Measurements from ENCODE around the gene SKAP1. TPM values are rescaled to one million over a fixed set of nuclear protein-coding genes. Genes with fewer than 3 reads are reported as not detected.
A peak's percentile ranks its signal among the peaks of the same experiment; 100 is the strongest.

The SKAP1 gene
- 1 to 10 TPM in 3 of 4 donors, not detected in 1; 1.2 to 6.4 (median 4.9) TPM for total RNA-seq

DNA sequence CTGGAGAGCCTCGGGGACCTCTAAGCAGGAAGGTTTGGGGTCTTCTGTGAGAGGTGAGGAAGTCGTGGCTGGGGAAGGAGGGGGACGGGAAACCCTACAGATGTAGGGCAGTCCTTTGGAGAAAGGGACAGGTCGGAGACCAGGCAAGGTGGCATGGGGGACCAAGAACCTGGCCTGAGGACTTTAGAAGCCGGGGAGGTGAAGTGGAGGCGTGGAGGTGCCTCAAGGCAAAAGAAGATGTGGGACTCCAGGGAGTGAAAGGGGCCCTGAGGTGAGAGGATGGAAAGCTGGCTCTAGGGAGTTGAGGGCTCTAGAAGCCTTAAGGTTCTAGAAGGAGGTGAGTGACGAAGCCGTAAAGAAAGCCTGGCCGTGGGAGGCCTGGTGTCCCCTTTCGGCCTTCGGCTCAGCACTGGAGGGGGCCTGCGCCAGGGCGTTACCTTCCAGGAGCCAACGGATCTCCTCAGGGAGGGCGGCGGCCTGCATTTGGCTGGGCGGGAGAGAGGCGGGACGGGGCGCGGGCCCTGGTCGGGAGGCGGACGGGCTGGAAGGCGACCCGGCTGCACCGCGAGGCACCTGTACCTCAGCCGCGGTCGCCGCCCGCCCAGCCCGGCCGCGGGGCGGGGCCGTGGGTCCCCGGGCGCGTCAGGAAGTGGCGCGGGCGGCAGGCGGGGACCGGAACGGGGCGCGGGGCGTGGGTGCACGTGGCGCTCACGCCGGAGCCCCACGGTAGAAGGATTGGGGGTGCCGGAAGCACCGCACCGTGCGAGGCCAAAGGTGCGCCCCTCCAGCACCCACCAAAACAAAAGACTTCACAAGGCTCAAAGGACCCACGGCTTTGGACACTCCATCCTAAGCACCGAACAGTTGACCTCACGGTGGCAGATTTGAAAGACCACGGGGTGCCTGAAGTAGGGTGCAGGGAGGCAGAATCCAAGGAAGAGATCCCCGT, at the start of gene SKAP1:
Gene SKAP1, minus strand, starts transcription at position 577 of the 949 bp plus-strand sequence.
- Histone ChIP-seq H3K4me3 (peak within 1 kb of the TSS in 3 of 4 donors; percentile 21 to 45 (median 23)), H3K36me3 (no peaks in the 10 kb centered on the region), H3K27ac (peak within 1 kb of the TSS; percentile 42 to 70 (median 48)), H3K4me1 (peaks cover 0 to 9% (median 3%) of the 10 kb centered on the region in 4 donors), H3K9me3 (no peaks in the 10 kb centered on the region), H3K27me3 (peaks cover 52% of the 10 kb centered on the region)
- intact Hi-C loops (cut with DNase I; ENCODE audit: low total_unique reads) (no loop called here), in situ Hi-C loops (cut with MboI; ENCODE audit: low pct_ligation_motif_present in 1 of 4, low pct_unique_long_range_greater_than_20kb in 1 of 4, low sequenced_read_pairs in 3 of 4) (no loop called here)
- TF ChIP-seq EP300 (IDR thresholded peaks at IDR 0.05; ENCODE audit: low read depth) (no peak), POLR2AphosphoS5 (IDR thresholded peaks at IDR 0.05) (peak in 2 of 3 donors; percentile 14 to 19), CTCF (IDR thresholded peaks at IDR 0.05) (no peak), POLR2A (IDR thresholded peaks at IDR 0.05) (peak; percentile 15)
- peak; percentile 62 for DNase-seq
- 20 to 60% methylated on average over 2 to 65 of the region's 65 CpGs for WGBS, 2 donors (ENCODE audit: low coverage in 1 of 2)

- Histone ChIP-seq H3K4me1 (peaks cover 0 to 7% (median 4%) of the 10 kb centered on the region in 4 donors), H3K27me3 (no peaks in the 10 kb centered on the region), H3K9me3 (no peaks in the 10 kb centered on the region), H3K36me3 (no peaks in the 10 kb centered on the region), H3K4me3 (no peak overlapping the region), H3K27ac (no peak overlapping the region)
- 67 to 80% methylated on average over 1 to 2 of the region's 2 CpGs for WGBS, 2 donors (ENCODE audit: low coverage in 1 of 2)
- DNase-seq: no peak
- intact Hi-C loops (cut with DNase I; ENCODE audit: low total_unique reads) (no loop called here), in situ Hi-C loops (cut with MboI; ENCODE audit: low pct_ligation_motif_present in 1 of 4, low pct_unique_long_range_greater_than_20kb in 1 of 4, low sequenced_read_pairs in 3 of 4) (no loop called here)
- no peak for TF ChIP-seq POLR2AphosphoS5 (IDR thresholded peaks at IDR 0.05)
- TF ChIP-seq EP300 (IDR thresholded peaks at IDR 0.05; ENCODE audit: low read depth): no peak
- TF ChIP-seq POLR2A (IDR thresholded peaks at IDR 0.05): no peak
- TF ChIP-seq CTCF (IDR thresholded peaks at IDR 0.05): no peak
These were observed 49.0 kb upstream of the SKAP1 start for GRCh38 chr17:48479014-48479402.

GRCh38 chr17:48478224-48479013, 48.4 kb upstream of the SKAP1 start:
- DNase-seq: no peak
- peaks cover 0 to 4% (median under 1%) of the 10 kb centered on the region in 4 donors for H3K4me1 ChIP-seq
- no peak for TF ChIP-seq CTCF (IDR thresholded peaks at IDR 0.05)
- TF ChIP-seq POLR2A (IDR thresholded peaks at IDR 0.05): no peak
- no peak for TF ChIP-seq POLR2AphosphoS5 (IDR thresholded peaks at IDR 0.05)
- TF ChIP-seq EP300 (IDR thresholded peaks at IDR 0.05; ENCODE audit: low read depth): no peak
- no peak overlapping the region for H3K4me3 ChIP-seq
- in situ Hi-C loops (cut with MboI; ENCODE audit: low pct_ligation_motif_present in 1 of 4, low pct_unique_long_range_greater_than_20kb in 1 of 4, low sequenced_read_pairs in 3 of 4): no loop called here
- no peaks in the 10 kb centered on the region for H3K27me3 ChIP-seq
- H3K27ac ChIP-seq: no peak overlapping the region
- intact Hi-C loops (cut with DNase I; ENCODE audit: low total_unique reads): no loop called here
- 55 to 68% methylated on average over 5 to 9 of the region's 9 CpGs for WGBS, 2 donors (ENCODE audit: low coverage in 1 of 2)
- H3K9me3 ChIP-seq: no peaks in the 10 kb centered on the region
- H3K36me3 ChIP-seq: no peaks in the 10 kb centered on the region

GRCh38 chr17:48477221-48477620, 47.2 kb upstream of the SKAP1 start:
- in situ Hi-C loops (cut with MboI; ENCODE audit: low pct_ligation_motif_present in 1 of 4, low pct_unique_long_range_greater_than_20kb in 1 of 4, low sequenced_read_pairs in 3 of 4): no loop called here
- H3K4me3 ChIP-seq: no peak overlapping the region
- no peaks in the 10 kb centered on the region for H3K27me3 ChIP-seq
- H3K4me1 ChIP-seq: no peaks in the 10 kb centered on the region
- no peak overlapping the region for H3K27ac ChIP-seq
- DNase-seq: no peak
- TF ChIP-seq CTCF (IDR thresholded peaks at IDR 0.05): no peak
- TF ChIP-seq EP300 (IDR thresholded peaks at IDR 0.05; ENCODE audit: low read depth): no peak
- TF ChIP-seq POLR2A (IDR thresholded peaks at IDR 0.05): no peak
- TF ChIP-seq POLR2AphosphoS5 (IDR thresholded peaks at IDR 0.05): no peak
- no peaks in the 10 kb centered on the region for H3K9me3 ChIP-seq
- H3K36me3 ChIP-seq: no peaks in the 10 kb centered on the region
- intact Hi-C loops (cut with DNase I; ENCODE audit: low total_unique reads): no loop called here
- WGBS, 2 donors (ENCODE audit: low coverage in 1 of 2): 40 to 63% methylated on average over 1 of the region's 1 CpG
